GM23248 (cell line): Measurements from ENCODE around the gene ZFP36L1.

Source experiments
- EZH2 ChIP-seq: fragments of 200-600 bp; sonication (generic); IDR thresholded peaks from 2 replicates; pipeline ENCODE4 v1.6.1; 2018; ENCODE audit warnings: antibody characterized with exemption, mild to moderate bottlenecking; ENCODE audit not compliant: insufficient read depth, poor library complexity, severe bottlenecking
- EZH2phosphoT487 ChIP-seq: fragments of 200-600 bp; sonication (generic); IDR thresholded peaks from 2 replicates; pipeline ENCODE4 v1.6.1; 2018; ENCODE audit warnings: antibody characterized with exemption, moderate library complexity, mild to moderate bottlenecking, low read depth; ENCODE audit not compliant: insufficient read depth

DNA sequence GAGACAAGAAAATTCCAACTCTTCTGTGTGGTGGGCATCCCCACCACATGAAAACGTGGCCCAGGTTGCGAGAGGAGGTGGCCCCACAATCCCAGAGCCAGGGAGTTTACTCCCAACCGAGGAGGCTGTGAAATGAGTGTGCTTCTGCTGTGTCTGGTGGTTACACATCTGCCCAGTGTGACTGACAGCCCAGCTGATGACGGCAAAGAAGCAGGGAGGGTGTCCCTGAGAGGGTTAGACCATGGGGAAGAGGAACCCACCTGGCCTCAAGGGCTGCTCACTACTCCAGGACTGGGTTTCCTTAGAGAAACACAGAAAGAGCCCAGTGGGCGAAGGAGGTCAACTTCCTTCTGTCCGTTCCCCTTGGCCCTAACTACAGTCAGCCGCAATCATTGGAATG is 24.6 kb downstream of the ZFP36L1 start:
- TF ChIP-seq EZH2 (no peak), EZH2phosphoT487 (no peak)
